ENCODE measurements around the gene ZNF385D. TPM values are rescaled to one million over a fixed set of nuclear protein-coding genes. Genes with fewer than 3 reads are reported as not detected.
A peak's percentile ranks its signal among the peaks of the same experiment; 100 is the strongest.

ZNF385D gene
- total RNA-seq, 1 experiment from 2014 or later: 0.28 TPM

DNA sequence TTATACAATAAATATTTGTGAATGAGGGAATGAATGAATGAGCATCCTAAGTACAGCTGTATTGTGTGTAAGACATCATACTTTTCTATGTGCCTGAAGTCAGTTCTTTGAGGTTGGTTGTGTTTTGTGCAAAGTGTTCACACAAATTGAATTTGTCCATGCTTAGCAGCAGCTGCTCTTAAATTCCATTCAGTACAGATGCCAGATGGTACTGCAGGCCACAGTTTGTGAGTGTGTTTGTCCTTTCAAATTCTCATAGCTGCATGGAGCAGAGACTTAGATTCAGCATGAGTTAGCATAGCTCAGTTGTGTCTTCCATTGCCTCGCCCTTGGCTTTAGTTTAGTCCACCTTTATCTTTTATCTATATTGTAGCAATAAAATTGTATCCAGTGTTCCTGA lies 3.8 kb upstream of the ZNF385D start:
- no peaks in the 10 kb centered on the region for H3K27me3 ChIP-seq (ENCODE audit: insufficient read depth, low read depth)
- no peaks in the 10 kb centered on the region for H3K4me1 ChIP-seq (replicated peaks; ENCODE audit: insufficient read depth)
- H3K27ac ChIP-seq: no peak overlapping the region
- intact Hi-C loops (cut with micrococcal nuclease; ENCODE audit: unreplicated experiment): no loop called here
- no peak overlapping the region for H3K4me2 ChIP-seq
- H4K20me1 ChIP-seq (ENCODE audit: insufficient read depth): no peaks in the 10 kb centered on the region
- no peak overlapping the region; the same call in 1 of the 2 replicates for H2AFZ ChIP-seq
- H3K36me3 ChIP-seq (ENCODE audit: low read depth): no peaks in the 10 kb centered on the region
- H3K9me2 ChIP-seq (ENCODE audit: insufficient read depth): no peaks in the 10 kb centered on the region
- H3K9me3 ChIP-seq (ENCODE audit: insufficient read depth, low read depth): no peaks in the 10 kb centered on the region
- no peak for DNase-seq
- no peak for TF ChIP-seq EZH2 (IDR thresholded peaks at IDR 0.05; ENCODE audit: low read depth)
- TF ChIP-seq, protein P1, sequence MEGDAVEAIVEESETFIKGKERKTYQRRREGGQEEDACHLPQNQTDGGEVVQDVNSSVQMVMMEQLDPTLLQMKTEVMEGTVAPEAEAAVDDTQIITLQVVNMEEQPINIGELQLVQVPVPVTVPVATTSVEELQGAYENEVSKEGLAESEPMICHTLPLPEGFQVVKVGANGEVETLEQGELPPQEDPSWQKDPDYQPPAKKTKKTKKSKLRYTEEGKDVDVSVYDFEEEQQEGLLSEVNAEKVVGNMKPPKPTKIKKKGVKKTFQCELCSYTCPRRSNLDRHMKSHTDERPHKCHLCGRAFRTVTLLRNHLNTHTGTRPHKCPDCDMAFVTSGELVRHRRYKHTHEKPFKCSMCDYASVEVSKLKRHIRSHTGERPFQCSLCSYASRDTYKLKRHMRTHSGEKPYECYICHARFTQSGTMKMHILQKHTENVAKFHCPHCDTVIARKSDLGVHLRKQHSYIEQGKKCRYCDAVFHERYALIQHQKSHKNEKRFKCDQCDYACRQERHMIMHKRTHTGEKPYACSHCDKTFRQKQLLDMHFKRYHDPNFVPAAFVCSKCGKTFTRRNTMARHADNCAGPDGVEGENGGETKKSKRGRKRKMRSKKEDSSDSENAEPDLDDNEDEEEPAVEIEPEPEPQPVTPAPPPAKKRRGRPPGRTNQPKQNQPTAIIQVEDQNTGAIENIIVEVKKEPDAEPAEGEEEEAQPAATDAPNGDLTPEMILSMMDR (conservative IDR thresholded peaks at IDR 0.05): no peak
- CTCF ChIA-PET: no interaction called here
- no TSS peak for BruUV-seq (replicated peaks)
- POLR2A ChIA-PET (ENCODE audit: unreplicated experiment): no interaction called here
- H3K4me3 ChIP-seq: no peak overlapping the region
- H3K79me2 ChIP-seq (ENCODE audit: low read depth): no peaks in the 10 kb centered on the region
- no peaks in the 10 kb centered on the region for H3F3A ChIP-seq (ENCODE audit: insufficient read depth, low read depth)

DNA sequence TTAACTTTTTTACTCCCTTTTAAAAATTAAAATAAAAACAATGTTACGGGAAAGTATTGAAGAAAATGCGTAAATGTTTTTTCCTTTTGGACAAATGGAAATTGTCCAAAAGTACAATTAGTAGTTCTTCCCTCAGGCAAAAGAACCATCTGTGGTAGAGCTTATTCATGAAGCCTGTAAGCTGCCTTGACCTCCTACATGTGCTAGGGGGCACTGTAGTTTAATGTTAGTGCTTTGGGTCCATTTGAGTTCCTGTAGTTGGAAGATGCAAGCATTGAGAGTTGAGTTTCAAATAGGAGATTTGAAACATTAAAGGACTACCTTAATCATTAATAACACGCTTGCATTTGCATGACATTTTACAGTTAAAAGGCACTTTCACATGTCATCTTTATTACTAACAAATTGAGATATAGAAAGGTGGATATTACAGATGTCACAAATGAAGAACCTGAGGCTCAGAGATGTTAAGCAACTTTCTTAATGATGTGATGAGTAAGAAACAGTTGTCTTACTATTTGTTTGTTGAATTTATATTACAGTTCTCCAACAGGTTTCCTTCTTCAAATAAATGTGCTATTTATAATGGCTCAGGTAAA lies 1.8 kb upstream of the ZNF385D start:
- H3K79me2 ChIP-seq (ENCODE audit: low read depth): no peaks in the 10 kb centered on the region
- H2AFZ ChIP-seq: no peak overlapping the region
- no TSS peak for BruUV-seq (replicated peaks)
- no peaks in the 10 kb centered on the region for H4K20me1 ChIP-seq (ENCODE audit: insufficient read depth)
- intact Hi-C loops (cut with micrococcal nuclease; ENCODE audit: unreplicated experiment): no loop called here
- no peak overlapping the region for H3K27ac ChIP-seq
- no peaks in the 10 kb centered on the region for H3K9me2 ChIP-seq (ENCODE audit: insufficient read depth)
- CTCF ChIA-PET: interaction anchor here (0.6 kb wide), 1 partner anchor 787 kb away, joined by 4 read pairs; no protein-coding TSS in a partner anchor
- H3K4me2 ChIP-seq: no peak overlapping the region
- H3K27me3 ChIP-seq (ENCODE audit: insufficient read depth, low read depth): no peaks in the 10 kb centered on the region
- no peak for DNase-seq
- POLR2A ChIA-PET (ENCODE audit: unreplicated experiment): no interaction called here
- no peak for TF ChIP-seq EZH2 (IDR thresholded peaks at IDR 0.05; ENCODE audit: low read depth)
- TF ChIP-seq, protein P1 (conservative IDR thresholded peaks at IDR 0.05): peak; percentile 45; the same call in 1 of the 2 replicates
- no peaks in the 10 kb centered on the region for H3F3A ChIP-seq (ENCODE audit: insufficient read depth, low read depth)
- H3K9me3 ChIP-seq (ENCODE audit: insufficient read depth, low read depth): no peaks in the 10 kb centered on the region
- H3K4me3 ChIP-seq: no peak overlapping the region
- no peaks in the 10 kb centered on the region for H3K36me3 ChIP-seq (ENCODE audit: low read depth)
- no peaks in the 10 kb centered on the region for H3K4me1 ChIP-seq (replicated peaks; ENCODE audit: insufficient read depth)

DNA sequence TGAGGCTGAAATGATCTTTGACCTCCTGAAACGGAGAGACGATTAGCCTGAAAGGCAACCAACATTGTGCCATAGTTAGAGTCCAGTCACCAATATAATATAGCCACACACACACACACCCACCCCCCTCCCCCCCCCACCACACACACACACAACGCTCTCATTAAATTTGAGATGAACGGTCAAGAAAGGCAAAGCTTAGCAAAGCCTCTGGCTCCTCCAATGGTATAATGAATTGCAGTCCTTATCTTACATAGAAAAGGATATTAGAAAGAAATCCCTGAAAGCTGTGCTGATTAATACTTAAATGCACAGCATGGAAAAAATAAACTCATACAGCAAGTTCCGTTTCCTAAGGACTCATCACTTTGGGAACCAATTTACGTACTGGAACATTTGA lies 876 bp upstream of the ZNF385D start:
- Histone ChIP-seq H4K20me1 (ENCODE audit: insufficient read depth) (no peaks in the 10 kb centered on the region), H3K79me2 (ENCODE audit: low read depth) (no peaks in the 10 kb centered on the region), H3F3A (ENCODE audit: insufficient read depth, low read depth) (no peaks in the 10 kb centered on the region), H3K9me2 (ENCODE audit: insufficient read depth) (no peaks in the 10 kb centered on the region), H3K4me2 (no peak overlapping the region), H3K4me1 (replicated peaks; ENCODE audit: insufficient read depth) (no peaks in the 10 kb centered on the region), H3K36me3 (ENCODE audit: low read depth) (no peaks in the 10 kb centered on the region), H3K27ac (no peak overlapping the region), H3K27me3 (ENCODE audit: insufficient read depth, low read depth) (no peaks in the 10 kb centered on the region), H3K9me3 (ENCODE audit: insufficient read depth, low read depth) (no peaks in the 10 kb centered on the region), H3K4me3 (no peak overlapping the region), H2AFZ (no peak overlapping the region)
- intact Hi-C loops (cut with micrococcal nuclease; ENCODE audit: unreplicated experiment): no loop called here
- BruUV-seq (replicated peaks): no TSS peak
- ChIA-PET CTCF (interaction anchor here (0.6 kb wide), 2 partner anchors 167 to 407 kb away, joined by 5 to 6 read pairs; no protein-coding TSS in a partner anchor), POLR2A (ENCODE audit: unreplicated experiment) (no interaction called here)
- no peak for TF ChIP-seq EZH2 (IDR thresholded peaks at IDR 0.05; ENCODE audit: low read depth)
- TF ChIP-seq, protein P1 (conservative IDR thresholded peaks at IDR 0.05): no peak
- DNase-seq: no peak

Data from PC-9 (cell line).